Type B pancreatic cell (in vitro differentiated cells): ENCODE data around the gene MTTP. TPM values are rescaled to one million over a fixed set of nuclear protein-coding genes. Genes with fewer than 3 reads are reported as not detected.

Experiments
- DNase-seq: peaks from one replicate; pipeline ENCODE4 v3.0.0; 2021; ENCODE audit warnings: mixed read lengths; ENCODE audit not compliant: unreplicated experiment; ENCODE audit errors: extremely low spot score
- H3K27ac Mint-ChIP-seq: 2 replicates; pipeline ENCODE4 v1.8.0; 2021; ENCODE audit warnings: mild to moderate bottlenecking, mixed read lengths
- H3K27me3 Mint-ChIP-seq: 2 replicates; pipeline ENCODE4 v1.8.0; 2021; ENCODE audit warnings: mixed read lengths
- H3K36me3 Mint-ChIP-seq: 2 replicates; pipeline ENCODE4 v1.8.0; 2021; ENCODE audit warnings: mixed read lengths
- H3K4me1 Mint-ChIP-seq: one replicate; pipeline ENCODE4 v1.8.0; 2021; ENCODE audit warnings: mixed read lengths; ENCODE audit not compliant: unreplicated experiment
- H3K4me3 Mint-ChIP-seq: 2 replicates; pipeline ENCODE4 v1.8.0; 2021; ENCODE audit warnings: mild to moderate bottlenecking, mixed read lengths
- H3K9me3 Mint-ChIP-seq: 2 replicates; pipeline ENCODE4 v1.8.0; 2021; ENCODE audit warnings: mixed read lengths
- total RNA-seq: library from RNA; stranded (reverse); gene quantifications from 2 replicates; pipeline ENCODE4 v1.2.1, GENCODE V29; 2021; ENCODE audit warnings: low replicate concordance
- TF ChIP-seq, protein P1 (sequence below): fragments of 200-600 bp; sonication (generic); conservative IDR thresholded peaks from 2 replicates; pipeline ENCODE4 v1.5.0; 2021; ENCODE audit warnings: antibody characterized with exemption, mild to moderate bottlenecking

Gene MTTP
- total RNA-seq, 1 donor from 2014 or later: 16.0 TPM

- no peaks in the 10 kb centered on the region for H3K36me3 Mint-ChIP-seq
- H3K27ac Mint-ChIP-seq: no peak overlapping the region
- peaks cover 3% of the 10 kb centered on the region for H3K4me1 Mint-ChIP-seq
- TF ChIP-seq, protein P1, sequence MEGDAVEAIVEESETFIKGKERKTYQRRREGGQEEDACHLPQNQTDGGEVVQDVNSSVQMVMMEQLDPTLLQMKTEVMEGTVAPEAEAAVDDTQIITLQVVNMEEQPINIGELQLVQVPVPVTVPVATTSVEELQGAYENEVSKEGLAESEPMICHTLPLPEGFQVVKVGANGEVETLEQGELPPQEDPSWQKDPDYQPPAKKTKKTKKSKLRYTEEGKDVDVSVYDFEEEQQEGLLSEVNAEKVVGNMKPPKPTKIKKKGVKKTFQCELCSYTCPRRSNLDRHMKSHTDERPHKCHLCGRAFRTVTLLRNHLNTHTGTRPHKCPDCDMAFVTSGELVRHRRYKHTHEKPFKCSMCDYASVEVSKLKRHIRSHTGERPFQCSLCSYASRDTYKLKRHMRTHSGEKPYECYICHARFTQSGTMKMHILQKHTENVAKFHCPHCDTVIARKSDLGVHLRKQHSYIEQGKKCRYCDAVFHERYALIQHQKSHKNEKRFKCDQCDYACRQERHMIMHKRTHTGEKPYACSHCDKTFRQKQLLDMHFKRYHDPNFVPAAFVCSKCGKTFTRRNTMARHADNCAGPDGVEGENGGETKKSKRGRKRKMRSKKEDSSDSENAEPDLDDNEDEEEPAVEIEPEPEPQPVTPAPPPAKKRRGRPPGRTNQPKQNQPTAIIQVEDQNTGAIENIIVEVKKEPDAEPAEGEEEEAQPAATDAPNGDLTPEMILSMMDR: no peak
- H3K9me3 Mint-ChIP-seq: no peaks in the 10 kb centered on the region
- DNase-seq: no peak
- no peaks in the 10 kb centered on the region for H3K27me3 Mint-ChIP-seq
- H3K4me3 Mint-ChIP-seq: no peak overlapping the region
Observed at GRCh38 chr4:99537674-99538073, 37.0 kb upstream of the MTTP start.

GRCh38 chr4:99540277-99540939, 34.2 kb upstream of the MTTP start:
- DNase-seq: no peak
- Mint-ChIP-seq H3K4me3 (no peak overlapping the region), H3K9me3 (no peaks in the 10 kb centered on the region), H3K27ac (no peak overlapping the region), H3K27me3 (no peaks in the 10 kb centered on the region), H3K36me3 (no peaks in the 10 kb centered on the region), H3K4me1 (peaks cover 3% of the 10 kb centered on the region)
- TF ChIP-seq, protein P1: no peak

DNA sequence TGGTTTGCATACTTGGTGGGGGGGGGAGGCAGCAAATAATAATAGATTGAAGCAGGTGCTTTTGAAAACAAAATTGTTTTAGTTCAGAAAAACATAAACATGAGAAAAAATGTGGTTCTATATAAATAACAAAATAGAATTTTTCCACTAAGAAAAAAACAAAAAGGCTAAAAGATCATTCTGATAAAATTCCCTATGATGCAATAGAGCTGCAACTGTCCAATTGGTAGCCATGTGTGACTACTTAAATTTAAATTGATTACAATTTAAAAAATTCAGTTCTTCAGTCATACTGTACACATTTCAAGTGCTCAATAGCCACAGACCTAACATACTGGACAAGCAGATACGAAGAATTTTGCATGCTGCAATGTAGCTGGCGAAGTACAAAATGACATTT, 21.8 kb upstream of the MTTP start:
- DNase-seq: no peak
- no peaks in the 10 kb centered on the region for H3K27me3 Mint-ChIP-seq
- no peaks in the 10 kb centered on the region for H3K36me3 Mint-ChIP-seq
- TF ChIP-seq, protein P1: no peak
- no peak overlapping the region for H3K27ac Mint-ChIP-seq
- H3K4me3 Mint-ChIP-seq: no peak overlapping the region
- no peaks in the 10 kb centered on the region for H3K9me3 Mint-ChIP-seq
- no peaks in the 10 kb centered on the region for H3K4me1 Mint-ChIP-seq

DNA sequence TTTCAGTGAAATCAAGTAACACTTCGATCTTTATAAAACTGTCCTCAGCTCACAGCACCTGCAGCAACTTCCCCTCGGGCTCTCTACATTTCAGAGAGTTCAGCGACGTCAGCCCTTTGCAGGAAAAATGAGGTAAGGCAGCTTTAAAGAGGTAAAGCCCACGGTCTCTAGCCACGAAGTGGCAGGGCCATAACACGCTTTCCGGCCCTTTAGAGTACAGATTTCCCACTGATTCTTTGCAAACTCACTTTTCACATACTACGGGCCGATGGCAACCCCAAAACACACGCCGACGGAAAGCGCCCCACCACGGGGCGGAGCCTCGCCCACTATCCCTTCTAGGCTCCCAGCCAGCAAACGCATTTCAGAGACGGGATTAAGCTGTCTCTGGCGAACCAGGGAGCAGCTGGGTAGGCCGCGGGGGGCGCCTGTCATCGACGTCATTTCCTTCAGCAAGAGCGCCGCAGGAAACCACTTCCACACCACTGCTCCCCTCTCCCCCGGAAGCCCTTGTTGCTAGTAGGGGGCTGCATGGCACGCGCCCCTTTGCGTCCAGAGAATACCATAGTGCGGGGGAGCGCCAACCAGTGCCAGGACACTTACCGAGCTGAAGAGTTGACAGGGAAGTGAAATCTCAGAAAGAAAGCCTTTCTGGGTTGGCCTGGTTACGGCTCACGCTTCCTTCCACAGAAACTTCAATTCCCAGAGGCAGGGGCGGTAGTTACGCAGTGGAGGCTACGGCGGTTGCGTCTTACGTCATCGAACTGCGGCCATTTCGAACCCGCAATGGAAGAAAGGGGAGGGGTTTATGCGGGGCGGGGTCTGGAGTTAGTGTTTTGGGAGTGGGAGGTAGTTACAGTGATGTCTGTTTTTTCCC, 11.1 kb upstream of the MTTP start, which contains the start of gene TRMT10A:
TSS of gene TRMT10A (minus strand) at position 730 of the 877 bp plus-strand sequence. CDS start 4,701 bp downstream, outside the sequence.
- H3K4me1 Mint-ChIP-seq: peaks cover 21% of the 10 kb centered on the region

GRCh38 chr4:99564921-99565320, 9.7 kb upstream of the MTTP start:
- Mint-ChIP-seq H3K4me1 (peaks cover 21% of the 10 kb centered on the region), H3K9me3 (no peaks in the 10 kb centered on the region), H3K27ac (no peak overlapping the region), H3K36me3 (no peaks in the 10 kb centered on the region), H3K27me3 (peaks cover 19% of the 10 kb centered on the region), H3K4me3 (peak overlapping the region; percentile 75)
- TF ChIP-seq, protein P1: no peak
- no peak for DNase-seq

More for the DNA sequence above, 11.1 kb upstream of the MTTP start, which contains the start of gene TRMT10A:
- H3K9me3 Mint-ChIP-seq: no peaks in the 10 kb centered on the region
- peaks cover 9% of the 10 kb centered on the region for H3K27me3 Mint-ChIP-seq
- DNase-seq: peak; percentile 92
- peak within 1 kb of the TSS; percentile 100 for H3K27ac Mint-ChIP-seq
- H3K36me3 Mint-ChIP-seq: no peaks in the 10 kb centered on the region
- peak within 1 kb of the TSS; percentile 100 for H3K4me3 Mint-ChIP-seq
- TF ChIP-seq, protein P1: no peak
